ENCODE data around the gene RCCD1. TPM values are rescaled to one million over a fixed set of nuclear protein-coding genes. Genes with fewer than 3 reads are reported as not detected.
A peak's percentile ranks its signal among the peaks of the same experiment; 100 is the strongest.

RCCD1 gene
- total RNA-seq, 3 donors from 2014 or later: 18.5 to 21.5 (median 20.7) TPM

- Histone ChIP-seq H3K36me3 (ENCODE audit: low read depth) (no peaks in the 10 kb centered on the region), H3K4me3 (no peak overlapping the region), H3K4me1 (ENCODE audit: low read depth) (peaks cover 16% of the 10 kb centered on the region), H3K9me3 (no peaks in the 10 kb centered on the region)
- peak; percentile 18 for ATAC-seq
- TF ChIP-seq, protein P1, sequence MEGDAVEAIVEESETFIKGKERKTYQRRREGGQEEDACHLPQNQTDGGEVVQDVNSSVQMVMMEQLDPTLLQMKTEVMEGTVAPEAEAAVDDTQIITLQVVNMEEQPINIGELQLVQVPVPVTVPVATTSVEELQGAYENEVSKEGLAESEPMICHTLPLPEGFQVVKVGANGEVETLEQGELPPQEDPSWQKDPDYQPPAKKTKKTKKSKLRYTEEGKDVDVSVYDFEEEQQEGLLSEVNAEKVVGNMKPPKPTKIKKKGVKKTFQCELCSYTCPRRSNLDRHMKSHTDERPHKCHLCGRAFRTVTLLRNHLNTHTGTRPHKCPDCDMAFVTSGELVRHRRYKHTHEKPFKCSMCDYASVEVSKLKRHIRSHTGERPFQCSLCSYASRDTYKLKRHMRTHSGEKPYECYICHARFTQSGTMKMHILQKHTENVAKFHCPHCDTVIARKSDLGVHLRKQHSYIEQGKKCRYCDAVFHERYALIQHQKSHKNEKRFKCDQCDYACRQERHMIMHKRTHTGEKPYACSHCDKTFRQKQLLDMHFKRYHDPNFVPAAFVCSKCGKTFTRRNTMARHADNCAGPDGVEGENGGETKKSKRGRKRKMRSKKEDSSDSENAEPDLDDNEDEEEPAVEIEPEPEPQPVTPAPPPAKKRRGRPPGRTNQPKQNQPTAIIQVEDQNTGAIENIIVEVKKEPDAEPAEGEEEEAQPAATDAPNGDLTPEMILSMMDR (IDR thresholded peaks at IDR 0.05): no peak
- peak; percentile 57 to 75 (median 57) for DNase-seq
- intact Hi-C loops (cut with DNase I, micrococcal nuclease): loop anchor here in 1 of 2 donors (10.0 kb wide), 1 partner anchor 309 kb away; no protein-coding TSS in a partner anchor
These were observed 1.1 kb downstream of the RCCD1 start for GRCh38 chr15:90955624-90956273.

DNA sequence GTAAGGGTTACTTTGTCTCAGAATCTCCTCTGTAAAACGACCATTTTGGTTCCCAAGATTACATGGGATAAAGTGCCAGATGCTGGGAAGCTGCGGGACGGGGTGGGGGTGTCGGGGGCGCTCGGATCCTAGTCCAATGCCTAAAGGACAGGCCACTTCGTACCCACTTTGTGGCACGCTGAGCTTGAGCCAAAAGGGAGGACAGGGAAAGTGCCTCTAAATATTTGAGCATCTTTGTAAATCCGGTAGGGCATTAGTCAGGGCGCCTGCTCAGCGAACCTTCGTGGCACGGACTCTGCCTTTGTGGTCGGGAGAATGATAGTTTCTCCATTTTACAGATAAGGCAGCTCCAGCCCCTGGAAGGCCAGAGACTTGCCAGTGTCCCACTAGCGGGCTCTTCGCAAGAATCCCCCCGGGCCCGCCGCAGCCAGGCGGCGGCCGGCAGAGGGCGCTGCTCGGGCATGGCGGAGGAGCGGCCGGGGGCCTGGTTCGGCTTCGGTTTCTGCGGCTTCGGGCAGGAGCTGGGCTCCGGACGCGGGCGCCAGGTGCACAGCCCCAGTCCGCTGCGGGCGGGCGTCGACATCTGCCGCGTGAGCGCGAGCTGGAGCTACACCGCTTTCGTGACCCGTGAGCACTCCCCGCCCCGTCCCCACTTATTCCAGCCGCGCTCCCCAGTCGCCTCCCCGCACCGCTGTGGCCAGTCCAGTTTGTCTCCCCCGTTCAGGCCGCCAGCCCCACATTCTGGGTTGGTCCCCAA lies 1.8 kb downstream of the RCCD1 start:
- H3K4me1 ChIP-seq (ENCODE audit: low read depth): peaks cover 16% of the 10 kb centered on the region
- H3K9me3 ChIP-seq: no peaks in the 10 kb centered on the region
- no peaks in the 10 kb centered on the region for H3K36me3 ChIP-seq (ENCODE audit: low read depth)
- no peak overlapping the region for H3K4me3 ChIP-seq
- DNase-seq (peak; percentile 80 to 82 (median 81)), ATAC-seq (peak; percentile 62)
- intact Hi-C loops (cut with DNase I, micrococcal nuclease): loop anchor here in 1 of 2 donors (10.0 kb wide), 1 partner anchor 308 kb away; no protein-coding TSS in a partner anchor
- TF ChIP-seq, protein P1 (IDR thresholded peaks at IDR 0.05): peak; percentile 87

- H3K9me3 ChIP-seq: no peaks in the 10 kb centered on the region
- intact Hi-C loops (cut with DNase I, micrococcal nuclease): loop anchor here in 1 of 2 donors (10.0 kb wide), 1 partner anchor 308 kb away; no protein-coding TSS in a partner anchor
- ATAC-seq: peak; percentile 21
These were observed 2.5 kb downstream of the RCCD1 start for GRCh38 chr15:90957031-90957790.

GRCh38 chr15:90957791-90958190 lies 3.1 kb downstream of the RCCD1 start:
- no peaks in the 10 kb centered on the region for H3K9me3 ChIP-seq

More at GRCh38 chr15:90957031-90957790, 2.5 kb downstream of the RCCD1 start:
- TF ChIP-seq, protein P1 (IDR thresholded peaks at IDR 0.05): no peak
- Histone ChIP-seq H3K4me1 (ENCODE audit: low read depth) (peaks cover 16% of the 10 kb centered on the region), H3K4me3 (no peak overlapping the region), H3K36me3 (ENCODE audit: low read depth) (no peaks in the 10 kb centered on the region)
- no peak for DNase-seq

More at GRCh38 chr15:90957791-90958190, 3.1 kb downstream of the RCCD1 start:
- Histone ChIP-seq H3K36me3 (ENCODE audit: low read depth) (no peaks in the 10 kb centered on the region), H3K4me3 (no peak overlapping the region), H3K4me1 (ENCODE audit: low read depth) (peaks cover 16% of the 10 kb centered on the region)
- TF ChIP-seq, protein P1 (IDR thresholded peaks at IDR 0.05): no peak
- DNase-seq (no peak), ATAC-seq (no peak)
- intact Hi-C loops (cut with DNase I, micrococcal nuclease): loop anchor here in 1 of 2 donors (10.0 kb wide), 1 partner anchor 307 kb away; no protein-coding TSS in a partner anchor
